PC-3 (cell line): ENCODE data around the gene KIF21A.

Experiments used
- CTCF ChIP-seq: fragments of 300-600 bp; sonication (generic); conservative IDR thresholded peaks from 2 replicates; pipeline ENCODE4 v1.5.1; 2017; ENCODE audit warnings: antibody characterized with exemption, low read depth, mild to moderate bottlenecking, low read length
- EZH2phosphoT487 ChIP-seq: fragments of 300-600 bp; sonication (generic); IDR thresholded peaks from 2 replicates; pipeline ENCODE4 v1.6.1; 2018; ENCODE audit warnings: mild to moderate bottlenecking, antibody characterized with exemption, low read length, borderline replicate concordance

- TF ChIP-seq CTCF: no peak
- no peak for TF ChIP-seq EZH2phosphoT487
Measured at GRCh38 chr12:39364196-39364595, 78.7 kb downstream of the KIF21A start.
